ENCODE results near the gene MAPK14.

- TF ChIP-seq, protein P1, sequence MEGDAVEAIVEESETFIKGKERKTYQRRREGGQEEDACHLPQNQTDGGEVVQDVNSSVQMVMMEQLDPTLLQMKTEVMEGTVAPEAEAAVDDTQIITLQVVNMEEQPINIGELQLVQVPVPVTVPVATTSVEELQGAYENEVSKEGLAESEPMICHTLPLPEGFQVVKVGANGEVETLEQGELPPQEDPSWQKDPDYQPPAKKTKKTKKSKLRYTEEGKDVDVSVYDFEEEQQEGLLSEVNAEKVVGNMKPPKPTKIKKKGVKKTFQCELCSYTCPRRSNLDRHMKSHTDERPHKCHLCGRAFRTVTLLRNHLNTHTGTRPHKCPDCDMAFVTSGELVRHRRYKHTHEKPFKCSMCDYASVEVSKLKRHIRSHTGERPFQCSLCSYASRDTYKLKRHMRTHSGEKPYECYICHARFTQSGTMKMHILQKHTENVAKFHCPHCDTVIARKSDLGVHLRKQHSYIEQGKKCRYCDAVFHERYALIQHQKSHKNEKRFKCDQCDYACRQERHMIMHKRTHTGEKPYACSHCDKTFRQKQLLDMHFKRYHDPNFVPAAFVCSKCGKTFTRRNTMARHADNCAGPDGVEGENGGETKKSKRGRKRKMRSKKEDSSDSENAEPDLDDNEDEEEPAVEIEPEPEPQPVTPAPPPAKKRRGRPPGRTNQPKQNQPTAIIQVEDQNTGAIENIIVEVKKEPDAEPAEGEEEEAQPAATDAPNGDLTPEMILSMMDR (IDR thresholded peaks at IDR 0.05; ENCODE audit: low read depth, low read length, poor library complexity, severe bottlenecking) = no peak
- TF ChIP-seq EZH2phosphoT487 (IDR thresholded peaks at IDR 0.05; ENCODE audit: borderline replicate concordance, low read length) = no peak
These were observed 97.3 kb downstream of the MAPK14 start for GRCh38 chr6:36124881-36125280.
